ENCODE data around the gene ASIC3. TPM values are rescaled to one million over a fixed set of nuclear protein-coding genes. Genes with fewer than 3 reads are reported as not detected.
A peak's percentile ranks its signal among the peaks of the same experiment; 100 is the strongest.

Gene ASIC3
- total and polyA plus RNA-seq, 2 of the 8 experiments (the other 6 are each of a cell fraction or from before 2014, with no cell fraction given): 1.6 to 1.9 TPM

DNA sequence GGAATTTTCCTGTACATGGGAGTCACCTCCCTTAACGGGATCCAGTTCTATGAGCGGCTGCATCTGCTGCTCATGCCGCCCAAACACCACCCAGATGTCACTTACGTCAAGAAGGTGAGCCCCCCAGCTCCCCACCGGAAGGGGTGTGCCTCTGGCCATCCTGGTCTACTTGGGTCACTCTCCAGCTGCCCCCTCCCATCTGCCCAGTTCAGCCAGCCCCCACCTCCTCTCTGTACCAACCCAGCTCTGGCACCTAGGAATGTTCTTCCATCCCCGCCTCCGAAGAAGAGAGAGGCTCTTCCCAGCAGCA lies 27.3 kb downstream of the ASIC3 start:
- POLR2A ChIA-PET (ENCODE audit: partially characterized antibody): interaction anchor here (4.7 to 4.9 kb wide), 2 partner anchors 10 to 13 kb away, joined by 33 to 77 read pairs; no protein-coding TSS in a partner anchor
- 86% methylated on average over 5 of the region's 7 CpGs; no CpG with 5 or more reads in 1 of the 2 experiments for WGBS, 2 experiments (ENCODE audit: extremely low coverage in 1 of 2, insufficient coverage in 1 of 2, insufficient read length in 1 of 2, insufficient replicate concordance in 2 of 2, low coverage in 1 of 2, low lambda C conversion rate in 2 of 2, missing lambda C conversion rate in 1 of 2)

More for the DNA sequence above, 27.3 kb downstream of the ASIC3 start:
- Histone ChIP-seq H3K36me3 (ENCODE audit: control insufficient read depth in 2 of 4, insufficient read depth in 4 of 4, low read length in 3 of 4) (peaks cover 15 to 44% (median 40%) of the 10 kb centered on the region in 4 experiments), H2BK120ac (replicated peaks; ENCODE audit: low read depth, low read length) (no peak overlapping the region), H4K8ac (ENCODE audit: extremely low read depth, insufficient read depth, low read length) (peak overlapping the region; percentile 11; the same call in 1 of the 2 replicates), H3K79me2 (ENCODE audit: control insufficient read depth in 1 of 2, insufficient read depth in 2 of 2, low read length in 2 of 2) (peaks cover 0 to 8% of the 10 kb centered on the region in 2 experiments; a peak in 1 of 4 replicates), H3K9me3 (ENCODE audit: insufficient read depth in 2 of 2, low read depth in 1 of 2, low read length in 1 of 2) (no peaks in the 10 kb centered on the region), H3K9ac (replicated peaks in 1 of 4; ENCODE audit: extremely low read depth in 1 of 4, low read depth in 3 of 4, low read length in 3 of 4) (no peak overlapping the region), H3K56ac (replicated peaks; ENCODE audit: insufficient read length, low read depth, low read length) (no peak overlapping the region), H3K27ac (ENCODE audit: low read depth, low read length) (no peak overlapping the region), H2BK20ac (ENCODE audit: low read length) (no peak overlapping the region), H4K91ac (replicated peaks; ENCODE audit: insufficient read length, low read length) (no peak overlapping the region), H3K27me3 (replicated peaks in 1 of 4; ENCODE audit: control insufficient read depth in 3 of 4, extremely low read depth in 1 of 4, insufficient read depth in 3 of 4, low read length in 3 of 4) (no peaks in the 10 kb centered on the region), H3K14ac (ENCODE audit: insufficient read length) (no peak overlapping the region), H3K4me2 (ENCODE audit: insufficient read depth in 1 of 2, low read depth in 2 of 2, low read length in 2 of 2) (no peak overlapping the region), H3K4ac (replicated peaks; ENCODE audit: insufficient read length, low read depth, low read length) (no peak overlapping the region), H4K5ac (ENCODE audit: insufficient read length, low read depth, low read length) (no peak overlapping the region), H3K79me1 (ENCODE audit: low read depth, low read length) (peaks cover 7% of the 10 kb centered on the region), H2BK12ac (ENCODE audit: low read depth, low read length) (no peak overlapping the region), H2BK15ac (ENCODE audit: low read length) (no peak overlapping the region), H3K18ac (ENCODE audit: extremely low read depth, low read length) (no peak overlapping the region), H2AFZ (ENCODE audit: low read length) (no peak overlapping the region), H3K23me2 (ENCODE audit: low read depth, low read length) (peaks cover 6% of the 10 kb centered on the region), H2AK5ac (ENCODE audit: low read depth, low read length) (no peak overlapping the region), H2BK5ac (ENCODE audit: low read depth, low read length) (no peak overlapping the region), H3K23ac (ENCODE audit: insufficient read length) (no peak overlapping the region), H3K4me3 (ENCODE audit: extremely low read depth in 1 of 4, insufficient read depth in 2 of 4, low read depth in 3 of 4, low read length in 4 of 4) (no peak overlapping the region), H3K4me1 (replicated peaks in 1 of 4; ENCODE audit: control insufficient read depth in 3 of 4, insufficient read depth in 4 of 4, low read length in 3 of 4) (peaks cover 0 to 20% (median 15%) of the 10 kb centered on the region in 4 experiments; a peak in 6 of 7 replicates), H4K20me1 (replicated peaks in 1 of 2; ENCODE audit: control insufficient read depth in 1 of 2, insufficient read depth in 2 of 2, low read length in 2 of 2) (peaks cover 18 to 25% of the 10 kb centered on the region in 2 experiments)
- FAIRE-seq: no peak
- TF ChIP-seq, protein P1, sequence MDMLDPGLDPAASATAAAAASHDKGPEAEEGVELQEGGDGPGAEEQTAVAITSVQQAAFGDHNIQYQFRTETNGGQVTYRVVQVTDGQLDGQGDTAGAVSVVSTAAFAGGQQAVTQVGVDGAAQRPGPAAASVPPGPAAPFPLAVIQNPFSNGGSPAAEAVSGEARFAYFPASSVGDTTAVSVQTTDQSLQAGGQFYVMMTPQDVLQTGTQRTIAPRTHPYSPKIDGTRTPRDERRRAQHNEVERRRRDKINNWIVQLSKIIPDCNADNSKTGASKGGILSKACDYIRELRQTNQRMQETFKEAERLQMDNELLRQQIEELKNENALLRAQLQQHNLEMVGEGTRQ (IDR thresholded peaks at IDR 0.05; ENCODE audit: low read length): no peak
- TF ChIP-seq SP1 (IDR thresholded peaks at IDR 0.05; ENCODE audit: low read depth, low read length) (no peak), CREB1 (IDR thresholded peaks at IDR 0.05) (no peak), POU5F1 (IDR thresholded peaks at IDR 0.05; ENCODE audit: low read depth, low read length) (no peak), HDAC6 (IDR thresholded peaks at IDR 0.05; ENCODE audit: low read depth, low read length) (no peak), YY1 (IDR thresholded peaks at IDR 0.05; ENCODE audit: low read depth, low read length) (no peak), SAP30 (IDR thresholded peaks at IDR 0.05; ENCODE audit: insufficient read depth, insufficient replicate concordance, low read length) (no peak), RBBP5 (IDR thresholded peaks at IDR 0.05; ENCODE audit: borderline replicate concordance, low read depth, low read length) (no peak), BCL11A (IDR thresholded peaks at IDR 0.05; ENCODE audit: low read depth in 2 of 2, low read length in 2 of 2) (no peak)
- TF ChIP-seq, protein P2, sequence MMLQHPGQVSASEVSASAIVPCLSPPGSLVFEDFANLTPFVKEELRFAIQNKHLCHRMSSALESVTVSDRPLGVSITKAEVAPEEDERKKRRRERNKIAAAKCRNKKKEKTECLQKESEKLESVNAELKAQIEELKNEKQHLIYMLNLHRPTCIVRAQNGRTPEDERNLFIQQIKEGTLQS (IDR thresholded peaks at IDR 0.05; ENCODE audit: insufficient read depth, low read depth, low read length): no peak
- no peak for DNase-seq (ENCODE audit: low read depth in 1 of 2, low spot score in 2 of 2)
- CTCF ChIA-PET (ENCODE audit: partially characterized antibody): interaction anchor here (1.3 to 6.0 kb wide), 8 partner anchors 12 to 87 kb away, joined by 3 to 81 read pairs (median 15); no protein-coding TSS in a partner anchor
